ENCODE measurements around the gene ATAD1. TPM values are rescaled to one million over a fixed set of nuclear protein-coding genes. Genes with fewer than 3 reads are reported as not detected.

The ATAD1 gene
- total RNA-seq, 1 experiment from 2014 or later: 48.6 TPM

GRCh38 chr10:87707254-87707653, 110.8 kb downstream of the ATAD1 start:
- Histone ChIP-seq H3K9me3 (ENCODE audit: low read depth, low read length, poor library complexity, severe bottlenecking) (no peaks in the 10 kb centered on the region), H3K4me3 (ENCODE audit: low read depth, low read length, poor library complexity, severe bottlenecking) (no peak overlapping the region), H3K27me3 (replicated peaks; ENCODE audit: insufficient read depth, low read depth, low read length, poor library complexity) (no peaks in the 10 kb centered on the region), H3K4me1 (ENCODE audit: insufficient read depth, low read length, poor library complexity, severe bottlenecking) (no peaks in the 10 kb centered on the region), H3K36me3 (ENCODE audit: insufficient read depth, low read length, poor library complexity, severe bottlenecking) (no peaks in the 10 kb centered on the region), H3K27ac (ENCODE audit: low read depth, low read length, poor library complexity, severe bottlenecking) (no peak overlapping the region)
- intact Hi-C loops (cut with micrococcal nuclease; ENCODE audit: unreplicated experiment): no loop called here
- ChIA-PET CTCF (no interaction called here), POLR2A (ENCODE audit: low non-redundant PET) (no interaction called here)
- no TSS peak for BruUV-seq (replicated peaks)
- TF ChIP-seq CTCF (conservative IDR thresholded peaks at IDR 0.05; ENCODE audit: low read depth, low read length) (no peak), EZH2 (IDR thresholded peaks at IDR 0.05; ENCODE audit: borderline replicate concordance, low read depth, low read length, poor library complexity, severe bottlenecking) (no peak)
- no peak for DNase-seq (ENCODE audit: low spot score)

- Histone ChIP-seq H3K9me3 (ENCODE audit: low read depth, low read length, poor library complexity, severe bottlenecking) (no peaks in the 10 kb centered on the region), H3K36me3 (ENCODE audit: insufficient read depth, low read length, poor library complexity, severe bottlenecking) (no peaks in the 10 kb centered on the region), H3K4me3 (ENCODE audit: low read depth, low read length, poor library complexity, severe bottlenecking) (no peak overlapping the region), H3K4me1 (ENCODE audit: insufficient read depth, low read length, poor library complexity, severe bottlenecking) (no peaks in the 10 kb centered on the region), H3K27ac (ENCODE audit: low read depth, low read length, poor library complexity, severe bottlenecking) (no peak overlapping the region), H3K27me3 (replicated peaks; ENCODE audit: insufficient read depth, low read depth, low read length, poor library complexity) (no peaks in the 10 kb centered on the region)
- DNase-seq (ENCODE audit: low spot score): no peak
- no peak for TF ChIP-seq EZH2 (IDR thresholded peaks at IDR 0.05; ENCODE audit: borderline replicate concordance, low read depth, low read length, poor library complexity, severe bottlenecking)
- TF ChIP-seq CTCF (conservative IDR thresholded peaks at IDR 0.05; ENCODE audit: low read depth, low read length): no peak
- POLR2A ChIA-PET (ENCODE audit: low non-redundant PET): no interaction called here
- CTCF ChIA-PET: no interaction called here
- BruUV-seq (replicated peaks): no TSS peak
- intact Hi-C loops (cut with micrococcal nuclease; ENCODE audit: unreplicated experiment): no loop called here
These were observed 111.3 kb downstream of the ATAD1 start for GRCh38 chr10:87706731-87707130.

- CTCF ChIA-PET: no interaction called here
- no peaks in the 10 kb centered on the region for H3K36me3 ChIP-seq (ENCODE audit: insufficient read depth, low read length, poor library complexity, severe bottlenecking)
- DNase-seq (ENCODE audit: low spot score): no peak
- no peaks in the 10 kb centered on the region for H3K4me1 ChIP-seq (ENCODE audit: insufficient read depth, low read length, poor library complexity, severe bottlenecking)
- intact Hi-C loops (cut with micrococcal nuclease; ENCODE audit: unreplicated experiment): no loop called here
- H3K27me3 ChIP-seq (replicated peaks; ENCODE audit: insufficient read depth, low read depth, low read length, poor library complexity): no peaks in the 10 kb centered on the region
- H3K9me3 ChIP-seq (ENCODE audit: low read depth, low read length, poor library complexity, severe bottlenecking): no peaks in the 10 kb centered on the region
- TF ChIP-seq CTCF (conservative IDR thresholded peaks at IDR 0.05; ENCODE audit: low read depth, low read length) (no peak), EZH2 (IDR thresholded peaks at IDR 0.05; ENCODE audit: borderline replicate concordance, low read depth, low read length, poor library complexity, severe bottlenecking) (no peak)
- no peak overlapping the region for H3K27ac ChIP-seq (ENCODE audit: low read depth, low read length, poor library complexity, severe bottlenecking)
- POLR2A ChIA-PET (ENCODE audit: low non-redundant PET): no interaction called here
- BruUV-seq (replicated peaks): no TSS peak
- no peak overlapping the region for H3K4me3 ChIP-seq (ENCODE audit: low read depth, low read length, poor library complexity, severe bottlenecking)
These were observed 112.7 kb downstream of the ATAD1 start for GRCh38 chr10:87705339-87705738.
